HCT116 (cell line): Measurements from ENCODE around the gene GPC5. TPM values are rescaled to one million over a fixed set of nuclear protein-coding genes. Genes with fewer than 3 reads are reported as not detected.

ENCODE experiments used
- ATAC-seq: fragments of 200-7000 bp; cut with Tn5 transposase; 2 replicates; pipeline ENCODE4 v1.9.1; 2020; ENCODE audit warnings: mild to moderate bottlenecking, moderate library complexity
- BruUV-seq: library from RNA; stranded (reverse); fragments of 400-500 nt; replicated peaks from 2 replicates; lab custom pipeline; 2021; lab: Mats Ljungman, UMichigan
- CTCF ChIA-PET: fragments of 300-600 bp; sonication (Branson Sonifier 250); formaldehyde crosslinking; loops from one replicate; lab custom pipeline; 2021; ENCODE audit warnings: antibody characterized with exemption; lab: Charles Lee
- POLR2A ChIA-PET: fragments of 300-600, 350-600 bp; sonication (Branson Sonifier 250); formaldehyde crosslinking; loops from one replicate; lab custom pipeline; 2021; ENCODE audit warnings: antibody characterized with exemption; lab: Charles Lee
- RAD21 ChIA-PET, 2 experiments: fragments of 300-600 bp; sonication (Branson Sonifier 250); formaldehyde crosslinking; loops; one replicate each; lab custom pipeline; 2023; ENCODE audit warnings: low total read pairs in 2 of 2; ENCODE audit not compliant: uncharacterized antibody in 2 of 2, unreplicated experiment in 2 of 2, low non-redundant PET in 1 of 2; lab: Charles Lee
- DNase-seq: peaks from one replicate; pipeline ENCODE4 v3.0.0-alpha.2; 2010; ENCODE audit warnings: low read depth, low spot score
- H2AFZ ChIP-seq: fragments of 200-600 bp; shearing (Covaris generic), sonication (generic); 2 replicates; pipeline ENCODE4 v1.6.1; 2017; ENCODE audit warnings: low read depth, mixed run types, mixed read lengths, antibody characterized with exemption, low read length; ENCODE audit not compliant: poor library complexity, severe bottlenecking
- H3K27ac ChIP-seq: 2 replicates; pipeline ENCODE4 v1.5.1; 2012; ENCODE audit warnings: low read depth, low read length
- H3K27me3 ChIP-seq: fragments of 200-600 bp; sonication (generic); 2 replicates; pipeline ENCODE4 v1.6.1; 2016; ENCODE audit warnings: mixed run types, low read length, mixed read lengths; ENCODE audit not compliant: insufficient read depth
- H3K36me3 ChIP-seq, 2 experiments: fragments of 200-500 bp in 1 of 2; fragments of 200-600 bp in 1 of 2; sonication (Bioruptor generic) in 1 of 2; sonication (generic) in 1 of 2; 2 replicates each; pipeline versions ENCODE4 v1.5.1 to v1.6.1; 2014 to 2016; ENCODE audit warnings: low read length in 2 of 2, inconsistent platforms in 1 of 2, mixed read lengths in 1 of 2, mixed run types in 1 of 2; ENCODE audit not compliant: insufficient read depth in 2 of 2, control insufficient read depth in 1 of 2
- H3K4me1 ChIP-seq, 2 experiments: fragments of 200-600 bp in 1 of 2; sonication (generic) in 1 of 2; 2 replicates each; pipeline versions ENCODE4 v1.5.1 to v1.6.1; 2012 to 2017; ENCODE audit warnings: low read length in 2 of 2, inconsistent platforms in 1 of 2, mild to moderate bottlenecking in 1 of 2, mixed read lengths in 1 of 2, mixed run types in 1 of 2, moderate library complexity in 1 of 2; ENCODE audit not compliant: insufficient read depth in 2 of 2, control insufficient read depth in 1 of 2
- H3K4me2 ChIP-seq: fragments of 200-600 bp; sonication (generic); 2 replicates; pipeline ENCODE4 v1.6.1; 2017; ENCODE audit warnings: mixed run types, low read length, mixed read lengths
- H3K4me3 ChIP-seq, 2 experiments: fragments of 200-600 bp in 1 of 2; sonication (generic) in 1 of 2; replicated peaks in 1 of 2; 2 replicates each; pipeline ENCODE4 v1.5.1; 2011 to 2016; ENCODE audit warnings: low read length in 2 of 2, control low read depth in 1 of 2, low read depth in 1 of 2, mild to moderate bottlenecking in 1 of 2, mixed read lengths in 1 of 2, mixed run types in 1 of 2
- H3K79me2 ChIP-seq: fragments of 200-600 bp; sonication (generic); 2 replicates; pipeline ENCODE4 v1.6.1; 2017; ENCODE audit warnings: mild to moderate bottlenecking, mixed run types, low read length, moderate library complexity, mixed read lengths; ENCODE audit not compliant: insufficient read depth
- H3K9ac ChIP-seq: fragments of 200-600 bp; sonication (generic); 2 replicates; pipeline ENCODE4 v1.6.1; 2016; ENCODE audit warnings: low read length, mixed read lengths
- H3K9me2 ChIP-seq: fragments of 200-600 bp; sonication (generic), shearing (Covaris generic); 2 replicates; pipeline ENCODE4 v1.6.1; 2017; ENCODE audit warnings: mixed run types, mild to moderate bottlenecking, moderate library complexity; ENCODE audit not compliant: insufficient read depth
- H3K9me3 ChIP-seq, 2 experiments: fragments of 200-500 bp in 1 of 2; fragments of 200-600 bp in 1 of 2; sonication (Bioruptor generic) in 1 of 2; sonication (generic) in 1 of 2; 2 replicates each; pipeline ENCODE4 v1.6.1; 2014 to 2017; ENCODE audit warnings: low read length in 2 of 2, mixed read lengths in 2 of 2, inconsistent platforms in 1 of 2, low read depth in 1 of 2, mild to moderate bottlenecking in 1 of 2, mixed run types in 1 of 2, moderate library complexity in 1 of 2; ENCODE audit not compliant: control insufficient read depth in 1 of 2, insufficient read depth in 1 of 2
- H4K20me1 ChIP-seq: fragments of 200-600 bp; sonication (generic), shearing (Covaris generic); 2 replicates; pipeline ENCODE4 v1.6.1; 2017; ENCODE audit warnings: mixed run types, mild to moderate bottlenecking, moderate library complexity; ENCODE audit not compliant: insufficient read depth
- CBX3 ChIP-seq: IDR thresholded peaks from 2 replicates; pipeline ENCODE4 v1.6.1; 2012; ENCODE audit warnings: low read depth
- CTCF ChIP-seq, 3 experiments: fragments of 200-600 bp in 1 of 3; sonication (generic) in 1 of 3; IDR thresholded peaks in 2 of 3; conservative IDR thresholded peaks in 1 of 3; 2 replicates each; pipeline ENCODE4 v1.5.1; 2012 to 2017; ENCODE audit warnings: low read depth in 2 of 3, low read length in 2 of 3, antibody characterized with exemption in 1 of 3, borderline replicate concordance in 1 of 3, control low read depth in 1 of 3, mild to moderate bottlenecking in 1 of 3, mixed read lengths in 1 of 3, mixed run types in 1 of 3, moderate library complexity in 1 of 3; ENCODE audit not compliant: insufficient read depth in 1 of 3
- EGR1 ChIP-seq: IDR thresholded peaks from 2 replicates; pipeline ENCODE4 v1.6.1; 2012; ENCODE audit warnings: low read depth
- ELF1 ChIP-seq: IDR thresholded peaks from 2 replicates; pipeline ENCODE4 v1.6.1; 2012; ENCODE audit warnings: low read depth, borderline replicate concordance
- EZH2 ChIP-seq: fragments of 200-600 bp; sonication (generic); IDR thresholded peaks from 2 replicates; pipeline ENCODE4 v1.6.1; 2017; ENCODE audit warnings: antibody characterized with exemption, mixed run types
- JUND ChIP-seq: IDR thresholded peaks from 2 replicates; pipeline ENCODE4 v1.6.1; 2012
- POLR2A ChIP-seq: IDR thresholded peaks from 2 replicates; pipeline ENCODE4 v1.7.0; 2011; ENCODE audit warnings: borderline replicate concordance; ENCODE audit not compliant: insufficient read depth, insufficient read length; ENCODE audit errors: extremely low read depth
- intact Hi-C: fragments of 100-400 bp; cut with micrococcal nuclease; formaldehyde crosslinking; loops from 2 replicates; pipeline ENCODE4 v1.10.0; 2022
- total RNA-seq: library from RNA; stranded (reverse); gene quantifications from one replicate; pipeline ENCODE4 v1.2.1, GENCODE V29; 2021; ENCODE audit not compliant: unreplicated experiment
- TF ChIP-seq, protein P1 (sequence below): IDR thresholded peaks from 2 replicates; pipeline ENCODE4 v1.6.1; 2012; ENCODE audit warnings: low read depth

Gene GPC5
- total RNA-seq, 1 experiment from 2014 or later = not detected

DNA sequence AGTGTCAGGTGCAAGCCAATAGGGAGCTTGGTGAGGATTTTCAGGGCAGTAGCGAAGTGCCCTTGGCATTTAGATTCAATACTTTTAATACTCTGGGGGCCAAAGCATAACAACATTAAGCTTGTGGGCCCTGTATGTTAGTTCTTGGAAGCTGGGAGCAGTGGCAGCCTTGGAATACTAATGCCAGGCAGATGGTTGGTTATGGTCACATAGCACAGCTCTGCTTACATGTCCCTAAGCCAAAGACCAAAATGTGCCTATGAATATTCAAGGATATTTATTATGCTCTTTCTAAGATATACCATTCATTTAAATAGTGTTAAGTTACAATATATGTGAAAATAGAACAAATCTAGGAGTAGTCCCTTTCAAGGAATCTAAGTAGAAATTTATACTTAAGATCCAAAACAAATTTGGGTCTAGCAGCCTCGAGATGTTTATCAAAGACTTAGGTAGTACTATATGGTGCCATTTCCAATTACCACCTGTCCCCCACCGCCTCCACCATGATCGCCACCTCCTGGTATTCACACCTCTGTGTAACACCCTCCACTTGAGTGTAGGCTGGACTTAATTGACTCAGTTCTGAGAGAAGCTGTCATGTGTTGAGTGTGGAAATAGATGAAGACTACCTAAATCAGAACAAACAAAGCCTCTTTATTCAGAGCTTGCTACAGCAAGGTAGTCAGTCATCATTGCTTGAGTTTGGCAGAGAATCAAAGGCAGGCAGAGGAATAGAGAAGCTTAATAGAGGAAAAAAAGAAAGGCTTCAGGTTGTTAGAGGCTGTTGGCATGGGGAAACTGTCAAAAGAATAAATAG is 261.0 kb downstream of the GPC5 start:
- no peak for ATAC-seq
- H2AFZ ChIP-seq = no peak overlapping the region
- intact Hi-C loops = no loop called here
- H4K20me1 ChIP-seq = no peaks in the 10 kb centered on the region
- no peaks in the 10 kb centered on the region for H3K9me2 ChIP-seq
- TF ChIP-seq CTCF (IDR thresholded peaks at IDR 0.05 in 2 of 3, conservative IDR thresholded peaks at IDR 0.05 in 1 of 3; ENCODE audit: borderline replicate concordance in 1 of 3, insufficient read depth in 1 of 3, low read depth in 2 of 3, low read length in 2 of 3) = no peak
- TF ChIP-seq, protein P1, sequence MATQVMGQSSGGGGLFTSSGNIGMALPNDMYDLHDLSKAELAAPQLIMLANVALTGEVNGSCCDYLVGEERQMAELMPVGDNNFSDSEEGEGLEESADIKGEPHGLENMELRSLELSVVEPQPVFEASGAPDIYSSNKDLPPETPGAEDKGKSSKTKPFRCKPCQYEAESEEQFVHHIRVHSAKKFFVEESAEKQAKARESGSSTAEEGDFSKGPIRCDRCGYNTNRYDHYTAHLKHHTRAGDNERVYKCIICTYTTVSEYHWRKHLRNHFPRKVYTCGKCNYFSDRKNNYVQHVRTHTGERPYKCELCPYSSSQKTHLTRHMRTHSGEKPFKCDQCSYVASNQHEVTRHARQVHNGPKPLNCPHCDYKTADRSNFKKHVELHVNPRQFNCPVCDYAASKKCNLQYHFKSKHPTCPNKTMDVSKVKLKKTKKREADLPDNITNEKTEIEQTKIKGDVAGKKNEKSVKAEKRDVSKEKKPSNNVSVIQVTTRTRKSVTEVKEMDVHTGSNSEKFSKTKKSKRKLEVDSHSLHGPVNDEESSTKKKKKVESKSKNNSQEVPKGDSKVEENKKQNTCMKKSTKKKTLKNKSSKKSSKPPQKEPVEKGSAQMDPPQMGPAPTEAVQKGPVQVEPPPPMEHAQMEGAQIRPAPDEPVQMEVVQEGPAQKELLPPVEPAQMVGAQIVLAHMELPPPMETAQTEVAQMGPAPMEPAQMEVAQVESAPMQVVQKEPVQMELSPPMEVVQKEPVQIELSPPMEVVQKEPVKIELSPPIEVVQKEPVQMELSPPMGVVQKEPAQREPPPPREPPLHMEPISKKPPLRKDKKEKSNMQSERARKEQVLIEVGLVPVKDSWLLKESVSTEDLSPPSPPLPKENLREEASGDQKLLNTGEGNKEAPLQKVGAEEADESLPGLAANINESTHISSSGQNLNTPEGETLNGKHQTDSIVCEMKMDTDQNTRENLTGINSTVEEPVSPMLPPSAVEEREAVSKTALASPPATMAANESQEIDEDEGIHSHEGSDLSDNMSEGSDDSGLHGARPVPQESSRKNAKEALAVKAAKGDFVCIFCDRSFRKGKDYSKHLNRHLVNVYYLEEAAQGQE = no peak
- TF ChIP-seq EZH2 = no peak
- no peak for TF ChIP-seq EGR1
- TF ChIP-seq POLR2A = no peak
- TF ChIP-seq CBX3 = no peak
- TF ChIP-seq JUND = no peak
- no peak for TF ChIP-seq ELF1
- DNase-seq = no peak
- ChIA-PET CTCF (no interaction called here), POLR2A (no interaction called here), RAD21 (no interaction called here)
- no TSS peak for BruUV-seq
- H3K36me3 ChIP-seq = no peaks in the 10 kb centered on the region
- no peaks in the 10 kb centered on the region for H3K27me3 ChIP-seq
- H3K4me2 ChIP-seq = no peak overlapping the region
- H3K4me3 ChIP-seq = no peak overlapping the region
- H3K27ac ChIP-seq = no peak overlapping the region
- peaks cover 3 to 20% of the 10 kb centered on the region in 2 experiments; a peak in 2 of 4 replicates for H3K9me3 ChIP-seq
- H3K9ac ChIP-seq = no peak overlapping the region
- no peaks in the 10 kb centered on the region for H3K79me2 ChIP-seq
- H3K4me1 ChIP-seq = no peaks in the 10 kb centered on the region
